ENCODE data around the gene PTGER2.

Gene PTGER2

GRCh38 chr14:52338051-52338681 is 24.1 kb downstream of the PTGER2 start:
- DNase-seq (ENCODE audit: low spot score): no peak

- no peak for DNase-seq (ENCODE audit: low spot score)
These were observed 25.1 kb downstream of the PTGER2 start for GRCh38 chr14:52339262-52339661.

- no peak for DNase-seq (ENCODE audit: low spot score)
These were observed 28.9 kb downstream of the PTGER2 start for GRCh38 chr14:52342849-52343596.

GRCh38 chr14:52346778-52347177 is 32.7 kb downstream of the PTGER2 start:
- DNase-seq (ENCODE audit: low spot score): no peak

GRCh38 chr14:52348279-52348678 is 34.2 kb downstream of the PTGER2 start:
- no peak for DNase-seq (ENCODE audit: low spot score)

GRCh38 chr14:52348776-52349175 is 34.7 kb downstream of the PTGER2 start:
- no peak for DNase-seq (ENCODE audit: low spot score)

GRCh38 chr14:52349731-52350130 is 35.6 kb downstream of the PTGER2 start:
- no peak for DNase-seq (ENCODE audit: low spot score)

GRCh38 chr14:52350445-52350844 is 36.3 kb downstream of the PTGER2 start:
- no peak for DNase-seq (ENCODE audit: low spot score)

GRCh38 chr14:52351233-52352060 is 37.3 kb downstream of the PTGER2 start:
- no peak for DNase-seq (ENCODE audit: low spot score)

GRCh38 chr14:52352061-52352491 is 38.0 kb downstream of the PTGER2 start:
- DNase-seq (ENCODE audit: low spot score): no peak

GRCh38 chr14:52352569-52352968 is 38.5 kb downstream of the PTGER2 start:
- no peak for DNase-seq (ENCODE audit: low spot score)

- no peak for DNase-seq (ENCODE audit: low spot score)
These were observed 40.1 kb downstream of the PTGER2 start for GRCh38 chr14:52354242-52354641.

GRCh38 chr14:52355016-52355431 is 40.9 kb downstream of the PTGER2 start:
- no peak for DNase-seq (ENCODE audit: low spot score)

- DNase-seq (ENCODE audit: low spot score): no peak
These were observed 41.4 kb downstream of the PTGER2 start for GRCh38 chr14:52355526-52355925.

- DNase-seq (ENCODE audit: low spot score): no peak
These were observed 41.9 kb downstream of the PTGER2 start for GRCh38 chr14:52356025-52356424.

- DNase-seq (ENCODE audit: low spot score): no peak
These were observed 46.7 kb downstream of the PTGER2 start for GRCh38 chr14:52360831-52361230.

GRCh38 chr14:52363041-52363704 is 49.1 kb downstream of the PTGER2 start:
- no peak for DNase-seq (ENCODE audit: low spot score)

- DNase-seq (ENCODE audit: low spot score): no peak
These were observed 49.8 kb downstream of the PTGER2 start for GRCh38 chr14:52363961-52364360.

GRCh38 chr14:52365071-52365470 is 51.0 kb downstream of the PTGER2 start:
- no peak for DNase-seq (ENCODE audit: low spot score)

GRCh38 chr14:52366796-52367315 is 52.7 kb downstream of the PTGER2 start:
- no peak for DNase-seq (ENCODE audit: low spot score)

- DNase-seq (ENCODE audit: low spot score): no peak
These were observed 55.2 kb downstream of the PTGER2 start for GRCh38 chr14:52369305-52369801.
